Measurements from ENCODE around the gene TNRC6B. TPM values are rescaled to one million over a fixed set of nuclear protein-coding genes. Genes with fewer than 3 reads are reported as not detected.

Gene TNRC6B
- polyA plus RNA-seq, 1 donor (not counting 4 experiments of a cell fraction or from before 2014, with no cell fraction given), result 5.6 TPM

DNA sequence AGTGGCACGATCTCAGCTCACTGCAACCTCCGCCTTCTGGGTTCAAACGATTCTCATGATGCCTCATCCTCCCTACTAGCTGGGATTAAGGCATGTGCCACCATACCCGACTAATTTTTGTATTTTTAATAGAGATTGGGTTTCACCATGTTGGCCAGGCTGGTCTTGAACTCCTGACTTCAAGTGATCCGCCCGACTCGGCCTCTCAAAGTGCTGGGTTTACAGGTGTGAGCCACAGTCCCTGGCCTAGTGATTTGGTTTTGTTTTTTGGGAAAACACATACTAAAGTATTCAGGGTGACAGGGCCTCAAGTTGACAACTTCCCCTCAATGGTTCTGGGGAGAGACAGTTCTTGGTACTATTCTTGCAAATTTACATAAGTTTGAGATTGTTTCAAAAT, 22.1 kb downstream of the TNRC6B start:
- Histone ChIP-seq H3K4me2 (ENCODE audit: control insufficient read depth, extremely low read depth, insufficient read depth, low read depth, low read length) (no peak overlapping the region), H3K4me1 (ENCODE audit: control insufficient read depth, extremely low read depth, insufficient read depth, low read length) (peaks cover 20% of the 10 kb centered on the region), H2AFZ (ENCODE audit: control insufficient read depth, low read length) (no peak overlapping the region), H3K4me3 (ENCODE audit: control insufficient read depth in 2 of 3, extremely low read depth in 1 of 3, insufficient read depth in 2 of 3, low read depth in 1 of 3, low read length in 3 of 3) (no peak overlapping the region), H3K9ac (ENCODE audit: control insufficient read depth, extremely low read depth, insufficient read depth, low read length) (no peak overlapping the region), H3K9me3 (ENCODE audit: control insufficient read depth, low read depth, low read length) (no peaks in the 10 kb centered on the region), H3K79me2 (ENCODE audit: control insufficient read depth, insufficient read depth, low read length) (peaks cover 43% of the 10 kb centered on the region), H3K36me3 (ENCODE audit: control insufficient read depth in 2 of 2, extremely low read depth in 1 of 2, insufficient read depth in 2 of 2, low read length in 2 of 2) (no peaks in the 10 kb centered on the region), H3K27ac (ENCODE audit: control insufficient read depth, insufficient read depth, low read length) (no peak overlapping the region), H3K27me3 (ENCODE audit: control insufficient read depth, extremely low read depth, insufficient read depth, low read length) (no peaks in the 10 kb centered on the region), H4K20me1 (ENCODE audit: control insufficient read depth, extremely low read depth, insufficient read depth, low read length) (no peaks in the 10 kb centered on the region), H3K9me1 (ENCODE audit: control insufficient read depth, extremely low read depth, insufficient read depth, low read length) (peaks cover 2% of the 10 kb centered on the region)
- FAIRE-seq (no peak), DNase-seq (ENCODE audit: low read depth, low spot score) (no peak)
- dilution Hi-C loops (cut with MboI; ENCODE audit: extremely low pct_ligation_motif_present, low sequenced_read_pairs), result no loop called here
- TF ChIP-seq CTCF (optimal IDR thresholded peaks at IDR 0.05 in 1 of 3, IDR thresholded peaks at IDR 0.05 in 1 of 3, conservative IDR thresholded peaks at IDR 0.05 in 1 of 3; ENCODE audit: extremely low read depth in 1 of 3, insufficient read depth in 2 of 3, low read length in 3 of 3) (no peak), EZH2 (IDR thresholded peaks at IDR 0.05; ENCODE audit: low read length) (no peak)

GRCh38 chr22:40200795-40201530, 23.2 kb downstream of the TNRC6B start:
- FAIRE-seq, result no peak
- no peak overlapping the region for H3K4me3 ChIP-seq (ENCODE audit: control insufficient read depth in 2 of 3, extremely low read depth in 1 of 3, insufficient read depth in 2 of 3, low read depth in 1 of 3, low read length in 3 of 3)

More at GRCh38 chr22:40200795-40201530, 23.2 kb downstream of the TNRC6B start:
- DNase-seq (ENCODE audit: low read depth, low spot score), result no peak
- Histone ChIP-seq H4K20me1 (ENCODE audit: control insufficient read depth, extremely low read depth, insufficient read depth, low read length) (no peaks in the 10 kb centered on the region), H3K9ac (ENCODE audit: control insufficient read depth, extremely low read depth, insufficient read depth, low read length) (no peak overlapping the region), H3K27ac (ENCODE audit: control insufficient read depth, insufficient read depth, low read length) (no peak overlapping the region), H3K9me1 (ENCODE audit: control insufficient read depth, extremely low read depth, insufficient read depth, low read length) (peaks cover 2% of the 10 kb centered on the region), H3K36me3 (ENCODE audit: control insufficient read depth in 2 of 2, extremely low read depth in 1 of 2, insufficient read depth in 2 of 2, low read length in 2 of 2) (no peaks in the 10 kb centered on the region), H3K9me3 (ENCODE audit: control insufficient read depth, low read depth, low read length) (no peaks in the 10 kb centered on the region), H2AFZ (ENCODE audit: control insufficient read depth, low read length) (no peak overlapping the region), H3K4me1 (ENCODE audit: control insufficient read depth, extremely low read depth, insufficient read depth, low read length) (peaks cover 18% of the 10 kb centered on the region), H3K4me2 (ENCODE audit: control insufficient read depth, extremely low read depth, insufficient read depth, low read depth, low read length) (no peak overlapping the region), H3K79me2 (ENCODE audit: control insufficient read depth, insufficient read depth, low read length) (peaks cover 37% of the 10 kb centered on the region), H3K27me3 (ENCODE audit: control insufficient read depth, extremely low read depth, insufficient read depth, low read length) (no peaks in the 10 kb centered on the region)
- dilution Hi-C loops (cut with MboI; ENCODE audit: extremely low pct_ligation_motif_present, low sequenced_read_pairs), result no loop called here
- TF ChIP-seq CTCF (optimal IDR thresholded peaks at IDR 0.05 in 1 of 3, IDR thresholded peaks at IDR 0.05 in 1 of 3, conservative IDR thresholded peaks at IDR 0.05 in 1 of 3; ENCODE audit: extremely low read depth in 1 of 3, insufficient read depth in 2 of 3, low read length in 3 of 3) (no peak), EZH2 (IDR thresholded peaks at IDR 0.05; ENCODE audit: low read length) (no peak)

All from keratinocyte (primary cell).